ENCODE results near the gene TOX3. TPM values are rescaled to one million over a fixed set of nuclear protein-coding genes. Genes with fewer than 3 reads are reported as not detected.

TOX3 gene
- total and polyA plus RNA-seq, 2 of the 8 experiments (the other 6 are each of a cell fraction or from before 2014, with no cell fraction given), result 16.7 to 31.2 TPM

DNA sequence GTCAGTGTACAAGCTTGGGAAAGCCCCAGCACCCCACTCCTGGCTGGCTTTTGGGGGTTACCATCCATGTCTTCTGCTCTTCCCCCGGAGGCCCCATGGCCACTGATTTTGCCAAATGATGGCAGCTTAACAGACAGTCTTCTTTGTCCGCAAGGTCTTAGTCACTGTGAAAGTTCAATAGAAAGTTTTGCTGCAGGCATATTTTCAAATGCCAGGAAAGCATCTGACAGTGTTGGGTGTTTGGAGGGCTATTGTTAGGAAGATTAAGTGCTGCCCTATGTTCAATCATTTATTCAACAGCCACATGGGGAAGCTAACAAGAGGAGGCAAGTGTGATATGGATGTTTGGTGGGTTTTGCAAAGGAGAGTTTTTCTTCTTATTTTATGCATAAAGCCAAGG lies 122.4 kb downstream of the TOX3 start (continued):
- TF ChIP-seq, protein P1, sequence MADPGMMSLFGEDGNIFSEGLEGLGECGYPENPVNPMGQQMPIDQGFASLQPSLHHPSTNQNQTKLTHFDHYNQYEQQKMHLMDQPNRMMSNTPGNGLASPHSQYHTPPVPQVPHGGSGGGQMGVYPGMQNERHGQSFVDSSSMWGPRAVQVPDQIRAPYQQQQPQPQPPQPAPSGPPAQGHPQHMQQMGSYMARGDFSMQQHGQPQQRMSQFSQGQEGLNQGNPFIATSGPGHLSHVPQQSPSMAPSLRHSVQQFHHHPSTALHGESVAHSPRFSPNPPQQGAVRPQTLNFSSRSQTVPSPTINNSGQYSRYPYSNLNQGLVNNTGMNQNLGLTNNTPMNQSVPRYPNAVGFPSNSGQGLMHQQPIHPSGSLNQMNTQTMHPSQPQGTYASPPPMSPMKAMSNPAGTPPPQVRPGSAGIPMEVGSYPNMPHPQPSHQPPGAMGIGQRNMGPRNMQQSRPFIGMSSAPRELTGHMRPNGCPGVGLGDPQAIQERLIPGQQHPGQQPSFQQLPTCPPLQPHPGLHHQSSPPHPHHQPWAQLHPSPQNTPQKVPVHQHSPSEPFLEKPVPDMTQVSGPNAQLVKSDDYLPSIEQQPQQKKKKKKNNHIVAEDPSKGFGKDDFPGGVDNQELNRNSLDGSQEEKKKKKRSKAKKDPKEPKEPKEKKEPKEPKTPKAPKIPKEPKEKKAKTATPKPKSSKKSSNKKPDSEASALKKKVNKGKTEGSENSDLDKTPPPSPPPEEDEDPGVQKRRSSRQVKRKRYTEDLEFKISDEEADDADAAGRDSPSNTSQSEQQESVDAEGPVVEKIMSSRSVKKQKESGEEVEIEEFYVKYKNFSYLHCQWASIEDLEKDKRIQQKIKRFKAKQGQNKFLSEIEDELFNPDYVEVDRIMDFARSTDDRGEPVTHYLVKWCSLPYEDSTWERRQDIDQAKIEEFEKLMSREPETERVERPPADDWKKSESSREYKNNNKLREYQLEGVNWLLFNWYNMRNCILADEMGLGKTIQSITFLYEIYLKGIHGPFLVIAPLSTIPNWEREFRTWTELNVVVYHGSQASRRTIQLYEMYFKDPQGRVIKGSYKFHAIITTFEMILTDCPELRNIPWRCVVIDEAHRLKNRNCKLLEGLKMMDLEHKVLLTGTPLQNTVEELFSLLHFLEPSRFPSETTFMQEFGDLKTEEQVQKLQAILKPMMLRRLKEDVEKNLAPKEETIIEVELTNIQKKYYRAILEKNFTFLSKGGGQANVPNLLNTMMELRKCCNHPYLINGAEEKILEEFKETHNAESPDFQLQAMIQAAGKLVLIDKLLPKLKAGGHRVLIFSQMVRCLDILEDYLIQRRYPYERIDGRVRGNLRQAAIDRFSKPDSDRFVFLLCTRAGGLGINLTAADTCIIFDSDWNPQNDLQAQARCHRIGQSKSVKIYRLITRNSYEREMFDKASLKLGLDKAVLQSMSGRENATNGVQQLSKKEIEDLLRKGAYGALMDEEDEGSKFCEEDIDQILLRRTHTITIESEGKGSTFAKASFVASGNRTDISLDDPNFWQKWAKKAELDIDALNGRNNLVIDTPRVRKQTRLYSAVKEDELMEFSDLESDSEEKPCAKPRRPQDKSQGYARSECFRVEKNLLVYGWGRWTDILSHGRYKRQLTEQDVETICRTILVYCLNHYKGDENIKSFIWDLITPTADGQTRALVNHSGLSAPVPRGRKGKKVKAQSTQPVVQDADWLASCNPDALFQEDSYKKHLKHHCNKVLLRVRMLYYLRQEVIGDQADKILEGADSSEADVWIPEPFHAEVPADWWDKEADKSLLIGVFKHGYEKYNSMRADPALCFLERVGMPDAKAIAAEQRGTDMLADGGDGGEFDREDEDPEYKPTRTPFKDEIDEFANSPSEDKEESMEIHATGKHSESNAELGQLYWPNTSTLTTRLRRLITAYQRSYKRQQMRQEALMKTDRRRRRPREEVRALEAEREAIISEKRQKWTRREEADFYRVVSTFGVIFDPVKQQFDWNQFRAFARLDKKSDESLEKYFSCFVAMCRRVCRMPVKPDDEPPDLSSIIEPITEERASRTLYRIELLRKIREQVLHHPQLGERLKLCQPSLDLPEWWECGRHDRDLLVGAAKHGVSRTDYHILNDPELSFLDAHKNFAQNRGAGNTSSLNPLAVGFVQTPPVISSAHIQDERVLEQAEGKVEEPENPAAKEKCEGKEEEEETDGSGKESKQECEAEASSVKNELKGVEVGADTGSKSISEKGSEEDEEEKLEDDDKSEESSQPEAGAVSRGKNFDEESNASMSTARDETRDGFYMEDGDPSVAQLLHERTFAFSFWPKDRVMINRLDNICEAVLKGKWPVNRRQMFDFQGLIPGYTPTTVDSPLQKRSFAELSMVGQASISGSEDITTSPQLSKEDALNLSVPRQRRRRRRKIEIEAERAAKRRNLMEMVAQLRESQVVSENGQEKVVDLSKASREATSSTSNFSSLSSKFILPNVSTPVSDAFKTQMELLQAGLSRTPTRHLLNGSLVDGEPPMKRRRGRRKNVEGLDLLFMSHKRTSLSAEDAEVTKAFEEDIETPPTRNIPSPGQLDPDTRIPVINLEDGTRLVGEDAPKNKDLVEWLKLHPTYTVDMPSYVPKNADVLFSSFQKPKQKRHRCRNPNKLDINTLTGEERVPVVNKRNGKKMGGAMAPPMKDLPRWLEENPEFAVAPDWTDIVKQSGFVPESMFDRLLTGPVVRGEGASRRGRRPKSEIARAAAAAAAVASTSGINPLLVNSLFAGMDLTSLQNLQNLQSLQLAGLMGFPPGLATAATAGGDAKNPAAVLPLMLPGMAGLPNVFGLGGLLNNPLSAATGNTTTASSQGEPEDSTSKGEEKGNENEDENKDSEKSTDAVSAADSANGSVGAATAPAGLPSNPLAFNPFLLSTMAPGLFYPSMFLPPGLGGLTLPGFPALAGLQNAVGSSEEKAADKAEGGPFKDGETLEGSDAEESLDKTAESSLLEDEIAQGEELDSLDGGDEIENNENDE (IDR thresholded peaks at IDR 0.05; ENCODE audit: insufficient replicate concordance, low read length), result no peak
- TF ChIP-seq ATF3 (IDR thresholded peaks at IDR 0.05; ENCODE audit: insufficient read depth, low read depth, low read length) (no peak), CBX8 (IDR thresholded peaks at IDR 0.05; ENCODE audit: borderline replicate concordance, low read depth, low read length) (no peak), SIRT6 (IDR thresholded peaks at IDR 0.05; ENCODE audit: low read length) (no peak), YY1 (IDR thresholded peaks at IDR 0.05; ENCODE audit: low read depth, low read length) (no peak), FOSL1 (IDR thresholded peaks at IDR 0.05; ENCODE audit: insufficient read depth, low read depth, low read length) (no peak), ATF2 (IDR thresholded peaks at IDR 0.05; ENCODE audit: low read length) (no peak)
- TF ChIP-seq, protein P2, sequence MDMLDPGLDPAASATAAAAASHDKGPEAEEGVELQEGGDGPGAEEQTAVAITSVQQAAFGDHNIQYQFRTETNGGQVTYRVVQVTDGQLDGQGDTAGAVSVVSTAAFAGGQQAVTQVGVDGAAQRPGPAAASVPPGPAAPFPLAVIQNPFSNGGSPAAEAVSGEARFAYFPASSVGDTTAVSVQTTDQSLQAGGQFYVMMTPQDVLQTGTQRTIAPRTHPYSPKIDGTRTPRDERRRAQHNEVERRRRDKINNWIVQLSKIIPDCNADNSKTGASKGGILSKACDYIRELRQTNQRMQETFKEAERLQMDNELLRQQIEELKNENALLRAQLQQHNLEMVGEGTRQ (IDR thresholded peaks at IDR 0.05; ENCODE audit: low read length), result no peak

Measured in H1 (cell line).